BLaER1 (cell line): ENCODE data around the gene MYOZ2.

Experiments used
- H3K27ac ChIP-seq: shearing (Covaris generic); formaldehyde crosslinking; 2 replicates; pipeline ENCODE4 v1.8.1; 2022
- H3K27me3 ChIP-seq: shearing (Covaris generic); formaldehyde crosslinking; 2 replicates; pipeline ENCODE4 v1.8.1; 2022
- H3K36me3 ChIP-seq: shearing (Covaris generic); formaldehyde crosslinking; 2 replicates; pipeline ENCODE4 v1.8.1; 2022
- H3K4me1 ChIP-seq: shearing (Covaris generic); formaldehyde crosslinking; 2 replicates; pipeline ENCODE4 v1.8.1; 2022
- H3K4me2 ChIP-seq: shearing (Covaris generic); formaldehyde crosslinking; 2 replicates; pipeline ENCODE4 v1.8.1; 2022
- H3K4me3 ChIP-seq: shearing (Covaris generic); formaldehyde crosslinking; 2 replicates; pipeline ENCODE4 v1.8.1; 2022
- H3K9ac ChIP-seq: shearing (Covaris generic); formaldehyde crosslinking; 2 replicates; pipeline ENCODE4 v1.8.1; 2022
- H3K9me3 ChIP-seq: shearing (Covaris generic); formaldehyde crosslinking; 2 replicates; pipeline ENCODE4 v1.8.1; 2022
- H4K20me1 ChIP-seq: shearing (Covaris generic); formaldehyde crosslinking; 2 replicates; pipeline ENCODE4 v1.8.1; 2022
- Cebpa-rat ChIP-seq: shearing (Covaris generic); IDR thresholded peaks from 2 replicates; pipeline ENCODE4 v1.8.1; 2022

The MYOZ2 gene

GRCh38 chr4:119210775-119211174, 75.1 kb downstream of the MYOZ2 start:
- no peaks in the 10 kb centered on the region for H3K36me3 ChIP-seq
- peak overlapping the region; percentile 89 for H3K4me2 ChIP-seq
- H3K4me3 ChIP-seq: no peak overlapping the region
- no peaks in the 10 kb centered on the region for H3K9me3 ChIP-seq
- no peak overlapping the region for H3K27ac ChIP-seq
- no peaks in the 10 kb centered on the region for H4K20me1 ChIP-seq
- no peak for TF ChIP-seq Cebpa-rat
- H3K27me3 ChIP-seq: no peaks in the 10 kb centered on the region
- H3K9ac ChIP-seq: no peak overlapping the region
- H3K4me1 ChIP-seq: peaks cover 33% of the 10 kb centered on the region

DNA sequence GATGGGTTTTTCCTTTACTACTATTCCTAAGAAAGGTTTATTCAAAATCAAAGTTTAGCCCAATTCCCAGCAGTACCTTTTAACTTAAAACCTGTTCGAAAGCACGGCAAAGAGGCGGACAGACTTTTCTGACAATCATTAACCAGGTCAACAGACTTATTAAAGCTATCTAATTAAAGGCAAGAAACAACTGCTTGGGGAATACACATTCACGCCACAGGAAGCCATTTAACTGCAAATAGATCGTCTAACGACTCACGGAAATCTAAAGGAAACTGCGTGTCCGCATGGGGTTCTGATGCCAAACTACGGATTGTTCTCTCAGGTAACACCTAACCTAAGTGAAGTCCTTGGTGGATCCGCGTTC, 76.2 kb downstream of the MYOZ2 start:
- Histone ChIP-seq H3K27me3 (no peaks in the 10 kb centered on the region), H3K4me3 (peak overlapping the region; percentile 86), H3K9ac (peak overlapping the region; percentile 88), H3K27ac (peak overlapping the region; percentile 90), H3K36me3 (no peaks in the 10 kb centered on the region), H4K20me1 (no peaks in the 10 kb centered on the region), H3K4me2 (peak overlapping the region; percentile 89), H3K9me3 (no peaks in the 10 kb centered on the region), H3K4me1 (peaks cover 33% of the 10 kb centered on the region)
- no peak for TF ChIP-seq Cebpa-rat

GRCh38 chr4:119212234-119212963, 76.8 kb downstream of the MYOZ2 start, which contains the start of gene USP53:
Gene USP53 (plus strand): TSS chr4:119212713. CDS start chr4:119239760, 27,047 bp downstream.
- H3K36me3 ChIP-seq: 0 out of 2 replicates have a peak, but pooled peaks cover under 1% of the 10 kb centered on the region
- H3K4me1 ChIP-seq: peaks cover 33% of the 10 kb centered on the region
- H3K27me3 ChIP-seq: no peaks in the 10 kb centered on the region
- H3K4me2 ChIP-seq: peak within 1 kb of the TSS; percentile 89
- no peaks in the 10 kb centered on the region for H4K20me1 ChIP-seq
- TF ChIP-seq Cebpa-rat: no peak
- peak within 1 kb of the TSS; percentile 86 for H3K4me3 ChIP-seq
- H3K9me3 ChIP-seq: no peaks in the 10 kb centered on the region
- H3K9ac ChIP-seq: peak within 1 kb of the TSS; percentile 88
- peak within 1 kb of the TSS; percentile 90 for H3K27ac ChIP-seq

DNA sequence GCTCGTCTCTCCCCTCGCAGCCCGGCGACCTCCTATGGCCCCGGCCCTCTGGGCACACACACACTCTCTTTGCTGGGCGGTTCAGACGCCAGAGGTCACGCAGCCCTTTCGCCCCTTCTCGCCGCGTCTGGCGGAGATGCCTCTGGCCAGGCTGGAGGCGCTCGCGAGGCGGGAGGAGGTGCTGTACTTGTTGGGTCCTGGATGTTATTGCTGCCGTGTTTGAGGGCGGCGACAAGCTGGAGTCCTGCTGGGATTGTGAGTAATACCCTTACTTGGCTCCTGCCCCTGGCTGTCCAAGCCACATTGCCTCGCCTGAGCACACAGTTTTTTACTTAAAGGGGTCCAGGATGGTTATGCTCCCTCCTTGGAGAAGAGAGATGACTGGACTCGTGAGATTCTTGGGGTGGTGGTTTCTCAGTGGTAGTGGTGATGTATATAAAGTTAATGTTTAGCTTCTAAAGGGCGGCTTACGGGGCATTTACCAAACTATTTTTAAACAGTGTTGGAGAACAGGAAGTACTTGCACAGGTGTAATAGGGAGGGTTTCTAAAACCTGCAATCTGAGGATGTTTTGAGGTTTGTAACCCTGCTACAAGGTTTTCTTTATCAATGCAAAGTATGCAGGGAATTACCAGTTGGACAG, 77.5 kb downstream of the MYOZ2 start:
- peak overlapping the region; percentile 86 for H3K4me3 ChIP-seq
- no peaks in the 10 kb centered on the region for H3K9me3 ChIP-seq
- peak overlapping the region; percentile 89 for H3K4me2 ChIP-seq
- H3K4me1 ChIP-seq: peaks cover 33% of the 10 kb centered on the region
- no peaks in the 10 kb centered on the region for H3K27me3 ChIP-seq
- TF ChIP-seq Cebpa-rat: no peak
- peak overlapping the region; percentile 88 for H3K9ac ChIP-seq
- peaks cover 7% of the 10 kb centered on the region for H3K36me3 ChIP-seq
- peak overlapping the region; percentile 90 for H3K27ac ChIP-seq
- H4K20me1 ChIP-seq: no peaks in the 10 kb centered on the region

DNA sequence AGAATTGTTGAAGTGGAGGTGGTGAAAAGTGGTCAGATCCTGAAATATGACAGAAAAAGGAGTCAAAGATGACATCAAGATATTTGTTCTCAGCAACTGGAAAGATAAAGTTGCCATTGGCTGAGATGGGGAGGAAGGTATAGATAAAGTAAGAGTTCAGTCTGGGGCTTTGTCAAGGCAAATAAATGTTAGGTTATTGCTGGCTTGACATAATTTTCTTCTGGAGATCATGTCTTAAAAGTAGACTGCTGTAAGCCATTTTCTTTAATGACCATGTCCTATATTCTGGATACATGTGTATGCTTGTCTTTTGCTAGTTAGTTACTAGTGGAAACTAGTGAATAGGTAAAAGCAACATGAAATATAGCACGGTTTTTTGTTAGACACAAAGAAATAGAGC, 82.5 kb downstream of the MYOZ2 start:
- H3K9ac ChIP-seq: no peak overlapping the region
- no peak overlapping the region for H3K4me2 ChIP-seq
- peaks cover 19% of the 10 kb centered on the region for H3K4me1 ChIP-seq
- H3K36me3 ChIP-seq: peaks cover 31% of the 10 kb centered on the region
- H3K27ac ChIP-seq: no peak overlapping the region
- no peak for TF ChIP-seq Cebpa-rat
- no peaks in the 10 kb centered on the region for H3K27me3 ChIP-seq
- peaks cover 4% of the 10 kb centered on the region; the same call in 1 of the 2 replicates for H3K9me3 ChIP-seq
- H4K20me1 ChIP-seq: no peaks in the 10 kb centered on the region
- no peak overlapping the region for H3K4me3 ChIP-seq

DNA sequence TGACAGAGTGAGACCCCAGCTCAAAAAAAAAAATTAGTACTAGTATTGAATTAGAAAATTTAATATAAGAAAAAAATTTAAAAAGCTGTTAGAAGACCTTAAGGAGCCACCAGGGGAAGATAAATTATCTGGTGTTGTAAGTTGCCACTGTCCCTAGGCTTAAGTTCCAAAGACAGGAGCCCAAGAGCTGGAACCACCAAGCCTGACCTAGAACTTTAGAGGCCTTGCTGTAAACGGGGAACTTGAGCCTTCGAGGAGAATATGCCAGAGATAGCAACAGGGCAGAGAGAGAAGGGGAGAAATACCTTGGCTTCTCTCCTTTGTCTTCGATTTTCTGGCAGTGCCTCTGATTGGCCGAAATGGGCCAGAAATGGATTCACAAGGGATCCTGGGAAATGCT, 85.8 kb downstream of the MYOZ2 start:
- Histone ChIP-seq H3K4me2 (no peak overlapping the region), H3K36me3 (peaks cover 41% of the 10 kb centered on the region), H3K9me3 (peaks cover 13% of the 10 kb centered on the region; the same call in 1 of the 2 replicates)

DNA sequence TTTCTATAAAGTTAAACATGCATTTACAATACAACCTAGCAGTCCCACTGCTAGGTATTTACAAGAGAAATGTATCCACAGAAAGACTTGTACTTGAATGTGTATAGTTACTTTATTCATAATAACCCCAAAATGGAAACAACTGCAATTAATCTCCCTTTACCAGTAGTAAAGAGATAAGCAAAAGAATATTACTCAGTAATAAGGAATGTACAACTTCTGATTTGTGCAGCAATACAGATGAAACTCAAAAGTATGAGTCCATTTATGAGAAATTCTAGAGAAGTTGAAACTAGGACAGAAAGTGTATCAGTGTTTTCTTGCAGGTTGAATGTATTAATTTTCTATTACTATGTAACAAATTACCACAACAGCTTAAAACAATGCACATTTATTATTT, 92.1 kb downstream of the MYOZ2 start:
- Histone ChIP-seq H3K27ac (no peak overlapping the region), H3K9ac (no peak overlapping the region), H3K27me3 (no peaks in the 10 kb centered on the region), H3K9me3 (peaks cover 9% of the 10 kb centered on the region; the same call in 1 of the 2 replicates), H3K4me1 (no peaks in the 10 kb centered on the region), H3K4me3 (no peak overlapping the region), H3K4me2 (no peak overlapping the region), H4K20me1 (no peaks in the 10 kb centered on the region), H3K36me3 (peaks cover 20% of the 10 kb centered on the region)
- TF ChIP-seq Cebpa-rat: no peak

More for the DNA sequence above, 85.8 kb downstream of the MYOZ2 start:
- H3K4me3 ChIP-seq: no peak overlapping the region
- H3K9ac ChIP-seq: no peak overlapping the region
- TF ChIP-seq Cebpa-rat: no peak
- H4K20me1 ChIP-seq: no peaks in the 10 kb centered on the region
- H3K4me1 ChIP-seq: no peaks in the 10 kb centered on the region
- H3K27me3 ChIP-seq: no peaks in the 10 kb centered on the region
- H3K27ac ChIP-seq: no peak overlapping the region

- Histone ChIP-seq H3K27me3 (no peaks in the 10 kb centered on the region), H3K27ac (no peak overlapping the region), H3K9me3 (peaks cover 9% of the 10 kb centered on the region; the same call in 1 of the 2 replicates), H4K20me1 (no peaks in the 10 kb centered on the region), H3K4me1 (peaks cover 3% of the 10 kb centered on the region), H3K9ac (no peak overlapping the region), H3K4me2 (no peak overlapping the region), H3K36me3 (peaks cover 20% of the 10 kb centered on the region), H3K4me3 (no peak overlapping the region)
- TF ChIP-seq Cebpa-rat: no peak
Observed at GRCh38 chr4:119228406-119228805, 92.8 kb downstream of the MYOZ2 start.

DNA sequence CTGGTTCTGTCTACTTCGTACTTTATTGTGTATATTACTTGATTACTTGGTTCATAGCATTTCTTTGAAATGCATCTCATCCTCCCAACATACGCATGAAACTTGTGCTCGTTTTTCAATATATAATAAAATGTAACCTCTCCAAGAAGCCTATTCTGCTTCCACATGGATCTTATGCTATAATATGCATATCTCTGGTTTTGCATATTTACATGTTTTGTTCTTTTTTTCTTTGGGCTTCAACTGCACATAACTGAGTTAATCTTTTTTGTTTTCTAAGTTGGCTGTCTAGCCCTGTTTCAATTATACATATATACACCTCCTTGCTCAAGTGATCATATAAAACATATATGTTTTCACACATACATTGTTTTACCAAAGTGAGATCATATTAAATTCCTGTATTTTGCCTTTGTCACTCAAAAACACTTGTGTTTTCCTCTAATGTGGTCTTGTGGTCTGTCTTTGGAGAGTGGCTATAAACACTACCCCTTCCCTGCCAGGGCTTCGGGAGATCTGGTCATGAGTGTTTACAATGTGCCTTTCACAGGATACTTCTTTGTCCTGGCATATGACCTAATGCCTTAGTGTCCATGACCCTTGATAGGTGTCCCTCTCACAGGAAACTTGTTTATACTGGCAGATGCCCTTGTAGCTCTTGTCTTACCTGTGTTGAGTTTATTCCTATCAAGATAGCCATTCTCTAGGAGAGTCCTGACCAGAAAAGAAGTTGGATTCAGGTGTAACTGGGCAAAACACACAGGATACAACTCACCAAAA, 94.5 kb downstream of the MYOZ2 start:
- peaks cover 10% of the 10 kb centered on the region for H3K4me1 ChIP-seq
- no peak overlapping the region for H3K9ac ChIP-seq
- H3K27ac ChIP-seq: no peak overlapping the region
- H3K27me3 ChIP-seq: no peaks in the 10 kb centered on the region
- no peak overlapping the region for H3K4me2 ChIP-seq
- peaks cover 20% of the 10 kb centered on the region for H3K36me3 ChIP-seq
- no peaks in the 10 kb centered on the region for H4K20me1 ChIP-seq
- no peak for TF ChIP-seq Cebpa-rat
- H3K9me3 ChIP-seq: no peaks in the 10 kb centered on the region
- H3K4me3 ChIP-seq: no peak overlapping the region

DNA sequence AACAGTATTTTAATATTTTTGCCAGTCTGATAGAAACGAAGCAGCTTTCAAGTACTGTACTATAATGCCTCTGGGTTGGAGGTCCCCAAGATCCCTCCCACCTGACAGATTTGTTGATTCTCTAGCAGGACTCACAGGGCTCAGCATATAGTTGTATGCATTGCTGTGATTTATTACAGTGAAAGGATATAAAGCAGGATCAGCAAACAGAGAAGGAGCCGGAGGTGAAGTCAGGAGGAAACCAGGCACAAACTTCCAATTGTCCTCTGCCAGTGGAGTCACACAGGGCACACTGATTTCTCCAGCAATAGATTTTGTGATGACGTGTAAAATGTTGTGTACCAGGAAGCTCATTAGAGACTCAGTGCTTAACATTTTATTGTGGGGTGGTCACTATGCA, 95.9 kb downstream of the MYOZ2 start:
- Histone ChIP-seq H3K9me3 (no peaks in the 10 kb centered on the region), H3K36me3 (peaks cover 24% of the 10 kb centered on the region), H3K4me3 (no peak overlapping the region), H3K4me1 (peaks cover 10% of the 10 kb centered on the region), H3K27ac (no peak overlapping the region), H3K9ac (no peak overlapping the region), H3K27me3 (no peaks in the 10 kb centered on the region), H3K4me2 (no peak overlapping the region), H4K20me1 (no peaks in the 10 kb centered on the region)
- no peak for TF ChIP-seq Cebpa-rat
